HG03442 (cell line): ENCODE measurements around the gene SHC3.

Experiments
- ATAC-seq: cut with Tn5 transposase; IDR thresholded peaks from one replicate; pipeline ENCODE4 v1.9.1; 2021; ENCODE audit warnings: mild to moderate bottlenecking, moderate library complexity; ENCODE audit not compliant: unreplicated experiment

The SHC3 gene

DNA sequence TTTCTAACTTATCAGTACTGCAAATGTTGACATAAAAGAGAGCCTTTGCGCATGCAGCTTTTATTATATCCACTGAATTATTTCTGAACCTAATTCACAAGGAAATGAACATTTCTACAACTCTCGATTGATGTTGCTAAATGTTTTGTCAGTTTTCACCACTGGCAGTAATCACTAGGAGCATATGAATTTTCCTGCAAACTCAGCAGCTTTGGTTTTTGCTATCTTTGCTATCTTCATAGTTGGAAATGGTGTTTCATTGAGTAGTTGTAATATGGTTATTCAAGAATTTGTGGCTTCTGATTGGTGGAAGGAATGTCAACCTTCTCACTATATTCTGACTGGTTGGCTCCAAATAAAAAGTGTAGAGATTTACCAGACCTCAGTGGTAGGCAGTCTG lies 8.9 kb upstream of the SHC3 start:
- ATAC-seq, result no peak

DNA sequence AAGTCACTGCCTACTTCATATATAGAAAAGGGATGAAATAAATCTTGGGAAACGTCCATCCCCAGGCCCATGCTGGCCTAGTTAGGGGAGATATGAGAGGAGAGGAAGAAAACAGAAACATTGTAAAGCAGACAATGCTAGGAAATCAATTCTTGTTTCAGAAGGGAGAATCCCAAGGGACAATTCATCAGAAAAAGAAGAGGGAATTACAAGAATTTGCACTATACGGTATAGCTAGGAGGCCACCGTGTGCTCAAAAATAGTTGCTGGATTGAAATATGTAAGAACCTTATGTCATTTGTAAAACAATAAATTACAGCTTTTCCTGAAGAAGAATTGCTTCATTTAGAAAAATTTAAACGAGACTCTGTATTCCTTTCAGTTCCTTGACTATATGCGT lies 8.3 kb upstream of the SHC3 start:
- no peak for ATAC-seq

DNA sequence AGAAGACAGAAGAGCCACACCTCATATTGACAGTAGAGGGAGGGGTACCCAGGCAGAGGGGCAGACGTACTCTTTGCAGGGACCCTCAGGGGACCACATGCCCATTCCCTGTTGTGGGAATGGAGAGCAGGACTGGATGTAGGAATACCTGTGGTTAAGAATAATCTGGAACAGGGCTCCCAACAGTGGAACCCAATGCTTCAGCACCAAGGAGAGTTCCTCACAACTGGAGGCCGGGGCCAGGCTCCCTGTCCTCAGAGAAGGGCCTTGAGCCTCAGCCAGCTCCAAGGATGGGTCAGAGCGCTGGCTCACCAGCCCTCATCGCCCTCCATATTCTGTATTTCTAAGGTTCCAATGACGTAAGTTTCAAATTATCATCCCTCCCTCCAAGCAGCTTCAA lies 7.4 kb upstream of the SHC3 start:
- no peak for ATAC-seq

DNA sequence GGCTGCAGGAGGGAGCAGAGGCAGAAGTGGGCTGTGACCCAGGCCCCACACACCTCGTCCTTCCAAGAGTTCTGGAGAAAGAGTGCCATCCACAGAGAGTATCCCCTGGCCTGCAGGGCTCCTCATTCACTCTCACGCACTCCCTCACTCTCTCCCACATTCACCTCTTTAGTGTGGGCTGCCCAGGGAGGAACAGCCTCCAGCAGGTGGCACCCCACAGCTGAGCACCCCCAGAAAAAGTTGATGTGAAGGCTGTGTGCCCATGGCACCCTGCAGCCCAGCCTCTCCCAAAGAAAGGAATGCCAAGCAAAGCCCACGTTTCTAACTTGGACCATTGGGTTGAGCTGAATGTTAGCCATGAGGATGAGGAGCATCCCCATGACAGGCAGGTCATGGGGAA lies 4.5 kb upstream of the SHC3 start:
- no peak for ATAC-seq

DNA sequence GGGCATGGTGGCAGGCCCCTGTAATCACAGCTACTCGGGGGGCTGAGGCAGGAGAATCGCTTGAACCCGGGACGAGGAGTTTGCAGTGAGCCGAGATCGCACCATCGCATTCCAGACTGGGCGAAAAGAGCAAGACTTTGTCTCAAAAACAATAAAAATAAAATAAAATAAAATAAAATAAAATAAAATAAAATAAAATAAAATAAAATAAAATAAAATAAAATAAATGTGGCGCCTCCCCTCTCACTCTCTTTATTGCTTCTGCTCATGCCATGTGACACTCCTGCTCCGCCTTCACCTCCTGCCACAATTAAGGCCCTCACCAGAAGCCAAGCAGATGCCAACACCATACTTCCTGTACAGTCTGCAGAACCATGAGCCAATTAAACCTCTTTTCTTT lies 3.8 kb upstream of the SHC3 start:
- ATAC-seq, result no peak

DNA sequence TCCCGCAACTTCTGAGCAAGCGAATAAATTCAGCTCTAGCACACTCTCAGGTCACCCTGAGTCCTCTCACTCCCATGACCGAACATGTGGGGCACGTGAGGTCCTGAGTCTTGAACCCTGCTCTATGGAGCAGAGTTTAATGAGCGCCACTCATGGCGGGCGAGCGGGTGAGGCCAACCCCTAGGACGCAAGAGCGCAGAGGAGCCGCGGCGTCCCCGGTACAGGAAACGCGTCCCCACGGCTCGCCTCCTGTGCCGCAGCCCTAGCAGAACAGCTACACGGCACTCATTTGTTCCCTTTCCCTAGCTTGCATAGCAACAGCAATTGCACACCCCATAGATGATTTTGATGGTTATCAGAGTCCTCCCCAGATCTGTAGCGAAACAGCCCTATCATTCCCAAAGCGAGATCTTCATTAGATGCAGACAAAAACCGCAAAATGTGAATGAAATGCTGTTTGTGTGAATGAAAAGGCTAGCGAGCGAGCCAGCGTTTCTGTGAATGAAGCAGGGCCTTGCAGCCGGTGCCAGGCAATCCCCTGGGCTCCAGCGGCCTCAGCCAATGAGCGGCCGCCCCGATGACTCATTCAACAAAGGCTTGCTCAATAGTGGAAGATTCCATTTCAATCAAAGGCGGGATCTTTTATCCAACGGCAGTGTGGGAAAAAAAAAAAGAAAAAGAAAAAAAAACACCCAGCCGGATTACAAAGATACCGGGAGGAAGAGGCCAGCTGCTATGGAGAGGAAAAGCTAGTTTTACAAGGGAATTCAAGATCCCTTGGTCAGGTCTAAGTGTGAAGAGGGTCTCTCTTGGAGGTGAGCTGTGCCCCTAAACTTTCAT lies 1.5 kb upstream of the SHC3 start:
- no peak for ATAC-seq

DNA sequence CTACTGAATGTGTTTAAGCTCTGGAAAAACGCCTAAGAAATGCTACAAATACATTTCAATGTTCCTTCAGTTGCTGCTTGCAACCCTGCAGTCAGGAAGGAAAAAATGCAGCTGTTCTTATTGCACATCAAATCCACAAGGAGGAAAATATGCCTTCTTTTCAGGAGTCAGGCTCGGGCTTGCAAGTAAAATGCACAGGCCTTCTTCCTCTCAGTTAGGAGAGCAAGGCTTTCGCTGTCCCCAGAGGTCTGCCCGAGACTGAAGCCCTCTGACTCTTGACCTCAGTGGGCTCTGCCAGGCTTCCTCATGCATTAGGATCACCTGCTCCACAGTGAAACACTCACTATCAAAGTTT lies 899 bp upstream of the SHC3 start:
- no peak for ATAC-seq

DNA sequence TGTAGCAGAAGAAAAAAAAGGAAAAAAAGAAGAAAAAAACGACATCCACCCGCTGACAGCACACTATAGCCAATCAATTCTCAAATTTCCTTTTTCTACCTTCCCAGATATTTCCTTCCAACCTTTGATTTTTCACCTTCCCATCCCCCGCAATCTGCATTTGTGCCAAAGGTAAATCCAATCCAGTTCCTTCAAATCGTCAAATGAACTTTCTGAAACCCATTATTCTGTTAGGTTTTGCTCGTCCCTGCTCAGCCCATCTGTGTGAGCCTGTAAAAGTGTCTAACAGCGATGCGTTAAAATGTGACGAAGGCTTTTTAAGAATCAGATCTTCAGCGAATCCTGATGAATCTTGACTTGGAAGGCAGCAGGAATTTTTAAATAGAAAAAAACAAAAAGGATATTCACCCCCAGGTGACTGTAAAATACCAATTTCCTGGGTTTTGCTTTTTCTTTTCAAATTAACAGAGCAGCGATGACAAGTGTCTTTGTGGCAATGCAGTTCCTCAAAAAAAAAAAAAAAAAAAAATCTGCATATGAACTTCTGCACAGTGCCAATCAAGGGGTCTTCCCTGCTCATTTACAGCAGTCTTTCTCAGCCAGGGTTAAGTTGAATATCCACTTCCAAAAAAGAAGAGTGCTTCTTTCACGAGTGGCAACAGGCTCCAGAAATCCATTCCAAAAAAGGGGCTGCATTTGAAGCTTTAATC lies 367 bp upstream of the SHC3 start:
- no peak for ATAC-seq

DNA sequence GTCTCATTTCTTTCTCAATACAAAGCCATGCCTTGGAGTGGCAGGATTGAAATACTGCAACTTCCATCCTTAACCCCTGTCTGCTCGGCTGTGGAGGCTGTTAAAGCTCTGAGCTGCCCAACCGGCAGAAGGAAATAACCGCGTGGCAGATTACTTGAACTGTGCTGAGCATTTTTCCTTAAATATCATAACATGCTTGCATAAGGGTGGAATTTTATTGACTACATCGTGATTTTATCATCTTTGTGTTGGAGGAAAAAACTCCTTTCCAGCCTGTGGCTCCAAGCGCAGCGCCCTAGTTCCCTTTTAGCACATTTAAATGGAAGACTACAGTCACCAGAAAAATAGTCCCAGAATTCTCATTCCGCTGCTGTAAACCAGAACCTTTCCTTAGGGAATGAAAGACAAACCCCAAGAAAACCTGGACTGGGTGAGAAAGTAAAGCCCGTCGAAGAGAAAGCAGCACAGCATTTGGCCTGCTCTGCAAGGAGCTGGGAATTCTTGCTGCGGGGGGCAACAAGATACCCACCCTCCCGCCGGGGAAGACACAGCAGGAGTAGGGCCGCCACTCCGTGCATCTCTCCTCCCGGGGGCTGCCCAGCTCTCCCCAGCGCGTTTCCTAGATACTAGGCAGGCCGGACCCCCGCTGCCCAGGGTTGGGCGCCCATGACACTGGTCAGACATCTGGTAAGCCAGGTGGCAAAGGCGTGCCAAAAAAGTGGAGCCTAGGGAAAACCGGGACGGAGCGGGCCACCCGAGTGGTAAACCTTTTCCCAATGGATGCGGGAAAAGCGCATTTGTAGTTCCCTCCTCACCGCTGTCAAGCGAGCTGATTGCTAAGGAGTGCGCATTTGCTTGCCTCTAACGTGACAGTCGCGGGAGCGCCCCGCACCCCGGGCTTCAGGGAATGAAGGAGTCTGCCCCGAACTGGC lies 1.3 kb downstream of the SHC3 start:
- ATAC-seq, result no peak

DNA sequence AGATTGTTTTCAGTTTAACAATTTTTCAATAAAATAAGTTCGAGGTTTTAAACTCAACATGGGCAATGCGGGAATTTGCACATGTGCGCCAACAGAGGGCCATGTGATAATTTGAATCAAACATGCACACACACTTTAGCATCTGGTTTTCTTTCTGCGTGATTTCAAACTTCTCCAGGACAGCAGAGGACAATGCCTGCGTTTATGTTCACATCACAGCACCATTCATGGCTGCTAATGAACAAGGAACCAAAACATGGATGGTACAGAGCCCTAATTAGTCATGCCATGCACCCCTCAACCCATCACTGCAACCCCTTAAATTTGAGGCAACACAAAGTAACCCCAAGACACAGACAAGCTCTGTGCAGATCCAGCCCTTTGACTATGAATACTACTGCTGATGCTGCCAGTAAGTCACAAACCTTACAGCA lies 2.8 kb downstream of the SHC3 start:
- no peak for ATAC-seq

DNA sequence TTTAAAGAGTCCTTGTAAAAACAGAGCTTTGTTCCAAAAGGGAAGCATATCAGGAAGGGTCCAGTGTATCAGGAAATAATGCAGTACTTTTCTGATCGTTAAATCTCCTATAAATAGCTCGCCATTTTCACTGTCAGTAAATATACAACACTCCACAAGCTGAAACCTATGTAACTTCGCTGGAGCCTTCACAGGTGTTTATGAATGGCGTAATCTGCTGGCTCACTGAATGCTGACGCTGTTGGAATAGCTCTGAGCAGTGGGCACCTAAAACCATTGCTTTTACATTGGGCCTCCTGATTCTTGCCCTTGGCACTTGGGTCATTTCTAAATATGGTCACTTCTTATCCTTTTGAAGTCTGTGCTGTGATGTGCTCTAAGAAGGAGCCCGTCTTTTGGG lies 4.3 kb downstream of the SHC3 start:
- ATAC-seq, result no peak

DNA sequence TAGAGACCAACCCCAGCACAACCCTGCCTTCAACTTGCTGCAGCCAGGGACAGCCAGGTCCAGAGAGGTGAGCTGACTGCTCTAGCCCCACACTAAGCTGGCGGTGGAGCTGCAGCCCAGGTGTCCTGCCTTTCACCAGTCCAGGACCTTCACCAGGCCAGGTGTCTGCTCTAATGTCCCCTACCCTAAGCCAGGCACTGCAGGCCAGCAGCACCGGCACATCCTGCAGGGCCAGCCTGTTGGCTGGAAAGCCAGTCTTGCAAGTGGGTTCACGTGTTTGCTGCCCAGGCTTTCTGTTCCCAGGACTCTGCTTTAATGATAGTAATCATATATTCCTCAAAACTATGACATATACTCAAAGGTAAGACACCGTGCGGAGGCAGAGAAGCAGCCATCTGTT lies 5.5 kb downstream of the SHC3 start:
- no peak for ATAC-seq

DNA sequence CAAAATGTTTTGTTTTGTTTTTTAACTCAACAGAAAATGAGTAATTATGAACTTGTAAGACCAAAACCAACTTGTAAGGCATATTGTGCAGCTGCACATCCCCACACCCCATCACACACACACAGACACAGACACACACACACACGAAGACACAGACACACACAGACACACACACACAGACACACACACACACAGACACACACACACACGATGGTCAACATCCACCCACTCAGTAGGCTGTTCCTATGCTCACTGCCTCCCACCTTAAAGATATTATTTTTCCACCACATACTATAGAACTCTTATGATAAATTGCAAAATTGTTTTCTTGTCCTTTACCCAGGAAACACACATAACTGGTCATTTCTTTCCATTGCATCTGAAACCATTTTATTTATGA lies 6.2 kb downstream of the SHC3 start:
- no peak for ATAC-seq

DNA sequence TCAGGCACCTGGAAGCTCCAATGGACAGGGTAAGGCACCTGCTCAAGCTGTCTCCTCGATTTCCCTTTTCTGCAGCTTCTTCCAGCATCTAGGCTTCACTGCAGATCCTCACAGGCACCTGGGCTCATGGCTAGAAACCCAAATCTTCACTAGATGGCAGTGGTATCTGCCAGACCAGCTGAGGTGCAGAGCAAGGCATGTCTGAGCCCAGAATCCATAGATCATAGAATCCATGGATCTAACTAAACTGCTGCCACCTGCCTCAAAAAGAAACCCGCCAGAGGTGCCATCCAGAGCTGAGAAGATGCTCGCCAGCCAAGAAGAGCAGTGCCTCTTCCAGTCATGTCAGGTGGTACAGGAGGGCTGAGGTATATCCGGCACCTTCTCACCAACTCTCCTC lies 6.9 kb downstream of the SHC3 start:
- no peak for ATAC-seq

DNA sequence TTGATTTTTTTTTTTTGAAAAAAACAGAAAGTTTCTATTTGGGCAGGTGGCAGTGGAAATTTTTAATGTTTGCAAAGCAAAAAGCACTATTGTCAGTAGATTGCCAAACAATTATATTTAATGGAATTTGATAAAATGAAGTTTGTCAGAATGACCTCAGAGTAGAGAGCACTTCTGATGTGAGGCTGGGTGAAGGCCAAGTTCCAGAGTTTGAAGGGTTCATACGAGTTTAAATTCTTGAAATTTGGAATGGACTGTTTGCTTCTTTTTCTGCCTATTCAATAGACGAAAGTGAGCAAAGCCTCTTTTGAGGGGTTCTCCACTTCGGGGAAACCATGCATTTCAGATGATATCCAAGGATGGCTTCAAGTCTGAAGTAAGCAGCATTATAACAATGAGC lies 7.4 kb downstream of the SHC3 start:
- ATAC-seq, result no peak

DNA sequence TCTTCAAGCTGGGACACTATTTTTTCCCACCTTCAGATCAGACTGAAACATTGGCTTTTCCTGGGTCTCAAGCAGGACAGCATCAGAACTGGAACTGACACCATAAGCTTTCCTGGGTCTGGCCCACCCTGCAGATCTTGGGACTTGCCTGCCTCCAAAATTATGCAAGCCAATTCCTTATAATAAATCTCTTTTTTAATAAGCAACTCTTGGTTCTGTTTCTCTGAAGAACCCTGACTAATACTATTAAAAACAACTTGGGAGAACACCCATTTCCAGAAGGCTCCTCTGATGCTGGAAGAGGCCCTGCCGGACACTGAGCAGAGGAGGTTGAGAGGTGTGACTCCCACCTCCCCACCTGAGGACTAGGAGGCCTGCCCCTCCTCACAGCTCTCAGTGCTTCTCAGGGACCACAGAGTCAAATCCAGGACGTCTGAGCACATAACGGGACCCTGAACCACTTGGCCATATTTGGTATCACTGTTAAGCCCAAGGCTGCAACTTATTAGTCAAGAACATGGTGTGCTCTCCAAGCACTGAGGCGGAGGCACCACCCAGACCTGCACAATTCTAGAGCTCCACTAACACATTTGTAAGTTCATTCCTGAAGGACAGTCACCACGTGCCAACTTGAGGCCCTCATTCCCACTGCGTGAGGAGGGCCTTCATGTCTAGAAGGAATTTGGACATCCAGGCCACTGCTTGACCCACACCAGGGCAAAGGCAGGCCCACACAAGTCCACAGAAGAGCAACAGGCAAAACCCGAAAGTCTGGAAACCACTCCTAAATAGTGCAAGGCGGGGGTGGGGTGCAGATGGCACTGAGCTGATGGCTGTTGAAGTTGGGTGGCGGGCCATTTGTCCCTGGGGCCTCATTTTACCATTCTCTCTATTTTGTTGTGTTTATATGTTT lies 9.5 kb downstream of the SHC3 start:
- no peak for ATAC-seq

DNA sequence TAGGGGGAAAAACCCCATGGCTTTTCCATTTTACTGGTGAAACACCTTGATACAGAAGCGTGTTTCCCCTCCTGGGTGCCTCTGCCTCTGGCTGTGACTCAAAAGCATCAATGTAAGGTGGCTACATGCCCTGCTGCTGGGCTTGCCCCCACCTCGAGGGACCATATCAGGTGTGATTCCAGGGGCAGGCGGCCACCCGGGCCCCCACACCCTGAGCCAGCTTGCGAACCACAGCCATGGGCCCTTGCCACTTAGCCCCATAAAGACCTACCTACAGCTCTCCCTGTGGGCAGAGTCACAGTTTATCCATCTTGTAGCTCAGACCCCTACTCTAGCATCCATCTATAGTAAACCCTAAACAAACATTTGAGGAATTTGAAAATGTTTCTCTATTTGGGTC lies 10.8 kb downstream of the SHC3 start:
- ATAC-seq, result no peak

DNA sequence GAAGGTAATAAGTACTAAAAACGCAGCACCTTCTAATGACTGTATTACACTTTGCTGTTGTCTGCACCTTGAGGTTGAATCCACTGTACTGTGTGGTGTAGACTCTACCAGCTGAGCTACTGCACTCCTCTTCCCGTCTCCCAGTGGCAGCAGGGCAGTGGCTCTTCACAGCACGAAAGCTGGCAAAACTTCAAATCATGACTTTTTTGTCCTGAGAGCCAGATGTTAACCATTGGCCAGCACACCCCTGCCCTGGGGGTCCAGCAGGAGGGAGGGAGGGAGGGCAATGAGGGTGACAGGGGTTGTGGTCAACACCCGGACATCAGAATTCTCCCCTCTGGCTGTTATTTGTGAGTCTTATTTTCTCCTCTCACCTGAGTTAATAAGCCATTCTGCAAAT lies 11.8 kb downstream of the SHC3 start:
- no peak for ATAC-seq

DNA sequence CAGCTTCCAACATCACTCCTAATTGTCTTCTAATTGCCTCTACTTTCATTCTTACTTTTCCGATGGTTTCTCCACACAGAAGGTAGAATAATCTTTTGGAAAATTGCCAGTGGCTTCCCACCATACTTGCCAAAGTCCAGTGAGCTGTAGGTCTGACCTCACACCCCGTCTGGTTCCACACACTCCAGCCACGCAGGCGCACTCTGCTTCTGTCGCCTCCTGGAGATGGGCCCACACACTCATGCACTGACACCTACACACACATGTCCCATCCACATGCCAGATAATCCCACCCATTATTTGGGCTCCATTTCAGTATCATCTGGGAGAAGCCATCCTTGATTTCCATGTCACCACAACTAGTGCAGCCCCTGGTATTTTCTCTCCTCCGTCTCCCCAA lies 12.7 kb downstream of the SHC3 start:
- ATAC-seq, result no peak

DNA sequence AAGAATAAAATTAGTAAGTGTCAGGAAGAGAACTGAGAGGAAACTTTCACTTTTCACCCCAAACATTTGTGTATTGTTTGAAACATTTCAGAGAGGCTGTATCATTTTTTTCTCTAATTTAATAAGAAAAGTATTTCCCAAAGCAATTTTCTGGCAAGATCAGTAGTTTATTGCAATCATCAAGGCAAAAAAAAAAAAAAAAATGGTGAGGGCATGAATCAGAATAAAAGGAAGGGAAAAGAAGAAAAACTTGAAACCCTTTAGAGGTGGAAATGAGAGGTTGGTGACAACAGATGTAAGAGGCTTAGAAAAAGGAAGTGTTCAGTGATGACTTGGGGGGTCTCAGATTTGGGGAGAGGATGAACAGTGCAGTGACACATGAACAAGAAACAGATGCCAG lies 13.3 kb downstream of the SHC3 start:
- no peak for ATAC-seq

DNA sequence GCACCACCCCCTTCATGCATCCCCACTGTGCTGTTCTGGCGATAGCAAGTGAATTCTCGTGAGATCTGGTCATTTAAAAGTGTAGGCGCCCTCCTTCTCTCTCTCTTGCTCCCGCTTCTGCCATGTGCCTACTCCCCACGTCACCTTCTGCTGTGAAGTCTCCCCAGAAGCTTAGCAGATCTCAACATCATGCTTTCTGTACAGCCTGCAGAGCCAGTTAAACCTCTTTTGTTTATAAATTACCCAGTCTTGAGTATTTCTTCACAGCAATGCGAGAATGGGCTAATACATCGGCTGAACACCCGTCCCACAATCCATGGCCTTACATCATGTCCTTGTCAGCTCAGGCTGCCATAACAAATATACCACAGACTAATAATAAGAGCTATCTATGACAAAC lies 17.4 kb downstream of the SHC3 start:
- no peak for ATAC-seq
